Measurements from ENCODE around the gene LRMDA.

Gene LRMDA

GRCh38 chr10:75681334-75681733 is 249.9 kb downstream of the LRMDA start:
- DNase-seq, result no peak

DNA sequence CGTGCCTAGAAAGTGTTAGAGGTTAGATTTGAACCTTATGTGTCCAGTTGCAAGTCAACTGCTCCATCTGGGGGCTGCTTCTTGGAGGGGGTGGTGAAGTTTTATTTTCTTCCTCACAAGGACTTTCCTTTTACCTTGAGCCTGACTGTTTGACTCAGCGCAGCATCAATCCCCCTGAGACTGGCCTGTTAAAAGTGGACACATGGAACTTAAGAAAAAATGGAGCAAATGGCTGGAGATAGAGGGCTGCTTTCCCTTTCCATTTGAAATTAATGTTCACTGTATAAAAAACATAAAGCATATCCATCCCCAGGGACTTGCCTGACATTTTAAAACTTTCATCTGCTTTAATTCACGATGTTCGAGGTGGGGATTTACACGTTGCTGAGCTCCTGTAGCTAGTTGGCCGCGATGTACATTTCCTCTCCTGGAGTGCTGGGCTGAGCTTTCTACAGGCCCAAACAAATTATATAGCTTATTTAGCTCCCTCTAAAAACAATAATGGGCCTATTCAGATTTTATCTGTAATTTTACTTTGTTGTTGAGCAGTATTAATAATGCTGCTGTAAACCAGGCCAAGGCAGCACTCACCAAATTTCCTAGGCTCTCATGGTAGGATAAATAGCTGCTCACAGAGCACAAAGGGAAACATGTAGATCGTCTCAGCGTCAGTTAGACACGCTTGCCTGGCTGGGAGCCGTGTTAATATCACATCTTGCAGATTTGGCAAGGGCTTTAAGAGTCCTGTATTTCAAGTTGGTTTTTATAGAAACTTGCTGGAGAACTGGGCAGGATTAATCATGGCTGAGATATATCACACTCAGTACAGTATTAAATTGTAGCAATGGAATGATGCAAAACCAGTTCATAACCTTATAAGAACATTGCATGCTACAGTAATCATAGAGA is 251.5 kb downstream of the LRMDA start:
- DNase-seq, result no peak

- no peak for DNase-seq
Measured at GRCh38 chr10:75685187-75685586, 253.8 kb downstream of the LRMDA start.

- DNase-seq, result no peak
Measured at GRCh38 chr10:75688506-75689300, 257.3 kb downstream of the LRMDA start.

GRCh38 chr10:75693489-75693888 is 262.1 kb downstream of the LRMDA start:
- no peak for DNase-seq

- DNase-seq, result no peak
Measured at GRCh38 chr10:75694269-75694668, 262.8 kb downstream of the LRMDA start.

GRCh38 chr10:75694790-75695189 is 263.4 kb downstream of the LRMDA start:
- no peak for DNase-seq

DNA sequence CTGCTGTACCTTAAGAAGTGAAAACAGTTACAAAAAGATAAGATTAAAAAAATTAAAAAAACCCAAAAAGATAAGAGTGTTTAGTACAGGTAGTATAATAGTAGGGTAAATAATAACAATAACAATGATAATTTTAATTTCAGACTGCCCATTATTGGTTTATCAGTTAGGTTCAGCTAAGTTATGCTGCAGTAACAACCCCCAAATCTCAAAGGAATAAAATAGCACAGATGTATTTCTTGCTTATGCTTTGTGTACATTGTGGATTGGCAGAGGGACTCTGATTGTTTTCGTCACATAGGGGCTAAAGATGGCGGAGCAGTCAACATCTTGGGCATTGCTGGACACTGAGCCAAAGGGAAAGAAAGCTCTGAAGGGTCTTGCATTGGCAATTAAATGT is 264.6 kb downstream of the LRMDA start:
- no peak for DNase-seq

GRCh38 chr10:75696536-75696935 is 265.1 kb downstream of the LRMDA start:
- DNase-seq, result no peak

DNA sequence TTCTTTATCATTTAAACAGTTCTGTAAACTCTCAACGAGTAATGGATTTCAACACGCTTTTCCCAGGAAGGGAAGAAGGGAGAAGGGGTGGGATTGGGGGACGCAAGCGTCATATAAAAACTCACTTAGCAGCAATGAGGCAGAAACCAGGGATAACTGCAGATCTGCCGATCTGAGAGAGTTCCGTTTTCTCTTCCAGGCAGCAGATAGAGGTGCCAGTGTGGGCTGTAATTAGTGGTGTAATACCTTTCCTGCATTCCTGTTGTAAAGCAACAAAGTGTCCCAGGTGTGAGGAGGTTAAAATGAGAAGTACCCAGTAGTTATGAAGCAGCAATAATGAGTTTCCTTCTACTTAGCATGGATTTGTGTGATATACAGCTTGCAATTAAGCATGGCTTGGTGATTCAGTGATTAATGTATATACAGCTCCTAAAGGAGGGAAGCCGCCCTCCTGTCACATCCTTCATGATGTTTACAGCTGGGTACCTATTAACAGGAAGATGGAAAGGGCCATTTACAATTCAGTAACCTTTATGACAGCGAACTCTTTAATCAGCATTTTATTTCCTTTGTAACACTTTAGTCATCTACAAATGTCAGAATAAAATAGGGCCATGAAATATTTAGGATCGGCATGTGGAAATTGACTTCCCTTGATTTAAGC is 271.9 kb downstream of the LRMDA start:
- DNase-seq, result no peak

- DNase-seq, result no peak
Measured at GRCh38 chr10:75705426-75705825, 274.0 kb downstream of the LRMDA start.

- DNase-seq, result no peak
Measured at GRCh38 chr10:75707080-75707840, 275.8 kb downstream of the LRMDA start.

GRCh38 chr10:75708060-75708459 is 276.6 kb downstream of the LRMDA start:
- DNase-seq, result no peak

DNA sequence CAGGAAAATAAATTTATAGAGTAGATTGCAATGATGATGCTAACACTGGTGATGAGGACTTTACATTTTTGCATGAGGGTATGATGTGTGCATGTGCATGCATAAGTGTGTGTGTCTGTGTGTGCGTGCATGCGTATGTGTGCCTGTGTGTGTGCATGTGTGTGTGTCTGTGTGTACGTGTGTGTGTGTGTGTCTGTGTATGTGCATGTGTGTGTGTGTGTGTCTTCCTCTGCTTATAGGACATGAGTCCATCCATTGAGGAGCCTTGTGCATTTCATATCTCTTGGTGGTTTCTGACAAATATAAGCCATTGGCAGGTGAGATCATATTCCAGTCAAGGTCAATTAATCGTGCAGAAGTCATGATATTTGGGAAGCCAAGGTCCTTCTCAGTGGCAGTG is 277.8 kb downstream of the LRMDA start:
- no peak for DNase-seq

- DNase-seq, result no peak
Measured at GRCh38 chr10:75709811-75710210, 278.4 kb downstream of the LRMDA start.

- DNase-seq, result no peak
Measured at GRCh38 chr10:75712242-75712880, 280.9 kb downstream of the LRMDA start.

DNA sequence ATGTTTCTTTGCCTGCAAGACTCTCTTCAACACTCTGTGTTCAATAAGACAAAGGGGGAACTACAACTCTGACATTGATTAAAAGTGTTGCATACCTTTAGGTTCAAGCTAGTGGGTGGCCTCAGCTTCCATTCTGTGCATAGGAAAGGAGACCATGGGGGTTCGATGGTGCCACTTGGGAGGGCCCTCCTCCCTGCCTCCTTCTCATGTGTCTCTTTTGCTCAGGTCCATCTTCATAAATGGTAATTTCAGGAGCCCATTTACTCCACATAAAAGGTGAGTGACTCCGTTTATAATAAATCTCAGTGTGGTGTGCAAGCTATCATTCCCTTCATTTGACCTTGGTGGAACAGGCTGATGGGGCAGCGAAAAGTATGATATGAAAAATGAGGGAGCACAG is 285.1 kb downstream of the LRMDA start:
- DNase-seq, result no peak

DNA sequence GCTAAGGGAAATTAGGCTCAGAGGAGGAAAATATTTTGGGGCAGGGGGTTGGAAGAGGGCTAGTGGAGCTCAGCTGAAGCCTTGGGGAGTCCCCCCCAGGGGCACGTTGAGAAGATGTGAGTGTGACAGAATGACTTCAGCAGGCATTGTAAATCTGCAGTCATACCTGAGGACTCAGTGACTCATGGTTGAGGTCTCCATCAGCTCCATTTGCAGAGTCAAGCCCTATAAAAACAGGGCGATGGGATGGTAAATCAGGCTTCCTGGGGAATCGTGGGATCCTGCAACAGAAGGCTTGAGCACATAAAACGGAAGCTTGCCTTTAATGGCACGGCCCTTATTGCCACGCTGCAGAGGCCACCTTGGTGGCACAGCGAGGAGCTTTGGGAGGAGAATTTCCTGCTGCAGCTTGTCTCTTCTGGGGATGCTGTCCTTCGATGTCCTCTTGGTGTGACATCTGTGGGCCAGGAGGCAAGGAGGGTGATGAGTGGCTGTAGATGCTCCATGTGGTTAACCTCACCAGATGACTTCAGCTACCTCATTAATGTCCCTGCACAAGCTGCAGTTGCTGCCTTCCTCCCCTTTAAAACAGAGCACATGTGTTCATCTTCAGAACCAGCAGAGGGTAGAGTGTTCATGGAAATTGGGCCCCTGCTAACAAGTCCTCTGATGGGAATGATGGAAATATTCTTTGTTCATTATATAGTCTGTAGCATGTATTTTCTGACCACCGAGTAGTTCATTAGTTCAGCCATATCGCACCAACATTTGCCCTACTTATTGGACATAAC is 285.9 kb downstream of the LRMDA start:
- no peak for DNase-seq

DNA sequence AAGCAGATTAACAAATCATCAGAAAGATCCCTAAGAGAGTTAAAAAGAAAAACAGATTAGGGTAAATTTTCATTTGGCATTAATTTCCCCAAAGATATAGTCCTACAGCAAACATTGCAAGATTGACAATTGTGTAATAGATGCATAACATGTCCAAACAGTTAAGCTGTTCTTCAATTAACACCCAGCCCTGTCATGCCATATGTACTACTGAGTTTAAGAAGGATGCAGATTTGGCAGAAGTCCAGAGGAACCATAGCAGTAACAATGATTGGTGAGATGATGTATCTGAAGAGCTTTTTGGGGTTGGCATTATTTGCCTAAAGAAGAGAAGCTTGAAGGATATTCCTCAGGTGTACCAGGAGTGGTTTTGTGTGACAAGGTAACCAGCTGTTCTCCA is 287.6 kb downstream of the LRMDA start:
- DNase-seq, result no peak

DNA sequence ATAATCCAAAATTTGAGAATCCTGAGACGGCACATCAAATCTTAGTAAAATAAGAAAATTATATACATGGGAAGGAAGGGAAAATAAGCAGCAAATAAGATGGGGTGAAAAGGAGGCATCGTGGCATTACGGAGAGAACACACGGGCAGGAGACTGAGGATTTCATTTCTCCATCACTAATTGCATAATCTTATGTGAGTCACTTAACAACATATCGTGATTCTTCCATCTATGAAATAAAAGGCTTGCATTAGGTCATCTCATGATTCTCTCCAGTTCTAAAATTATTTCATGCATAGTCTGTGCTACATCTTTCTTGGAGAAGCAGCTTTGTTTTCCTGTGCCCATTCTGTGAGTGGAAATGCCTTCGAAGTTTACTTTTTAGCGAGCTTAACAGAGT is 288.7 kb downstream of the LRMDA start:
- DNase-seq, result no peak

DNA sequence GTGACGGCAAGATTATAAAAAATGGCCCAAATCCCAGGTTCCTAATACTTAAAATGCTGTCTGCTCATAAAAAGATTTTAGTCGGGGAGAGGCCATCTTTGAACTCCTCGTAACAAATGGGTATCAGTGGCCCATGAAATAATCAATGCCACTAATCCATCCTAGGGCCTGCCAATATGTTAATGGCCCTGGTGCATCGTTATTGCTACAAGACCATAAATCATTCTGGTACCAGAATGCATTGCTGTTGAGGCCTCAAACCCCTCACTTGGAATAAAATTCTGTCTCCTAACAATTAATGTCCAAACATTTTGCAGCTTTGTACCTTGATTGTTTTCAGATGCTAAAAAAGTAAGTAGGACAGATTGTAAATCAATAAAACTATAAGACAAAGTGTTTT is 290.6 kb downstream of the LRMDA start:
- no peak for DNase-seq
